Muscle layer of duodenum (tissue), 2 donors: Measurements from ENCODE around the gene CRYBB1.

Source experiments
- H3K27ac ChIP-seq: one replicate; pipeline ENCODE4 v1.7.0; 2013; ENCODE audit warnings: mild to moderate bottlenecking, low read length
- H3K27me3 ChIP-seq: one replicate; pipeline ENCODE4 v1.7.0; 2013; ENCODE audit warnings: low read depth, mild to moderate bottlenecking, control low read depth, low read length
- H3K36me3 ChIP-seq, 2 donors: one replicate each; pipeline ENCODE4 v1.7.0; 2013; ENCODE audit warnings: low read length in 2 of 2, control low read depth in 1 of 2, mild to moderate bottlenecking in 1 of 2; ENCODE audit not compliant: insufficient read depth in 2 of 2, control insufficient read depth in 1 of 2
- H3K4me1 ChIP-seq, 2 donors: one replicate each; pipeline ENCODE4 v1.7.0; 2013; ENCODE audit warnings: low read length in 2 of 2, mild to moderate bottlenecking in 2 of 2, control low read depth in 1 of 2, moderate library complexity in 1 of 2; ENCODE audit not compliant: insufficient read depth in 2 of 2, control insufficient read depth in 1 of 2
- H3K4me3 ChIP-seq, 2 donors: one replicate each; pipeline ENCODE4 v1.7.0; 2013; ENCODE audit warnings: low read length in 2 of 2, low read depth in 1 of 2, mild to moderate bottlenecking in 1 of 2
- H3K9me3 ChIP-seq, 2 donors: one replicate each; pipeline ENCODE4 v1.7.0; 2013; ENCODE audit warnings: low read length in 2 of 2, control low read depth in 1 of 2, mild to moderate bottlenecking in 1 of 2; ENCODE audit not compliant: control insufficient read depth in 1 of 2
- donor health status: healthy.

CRYBB1 gene

DNA sequence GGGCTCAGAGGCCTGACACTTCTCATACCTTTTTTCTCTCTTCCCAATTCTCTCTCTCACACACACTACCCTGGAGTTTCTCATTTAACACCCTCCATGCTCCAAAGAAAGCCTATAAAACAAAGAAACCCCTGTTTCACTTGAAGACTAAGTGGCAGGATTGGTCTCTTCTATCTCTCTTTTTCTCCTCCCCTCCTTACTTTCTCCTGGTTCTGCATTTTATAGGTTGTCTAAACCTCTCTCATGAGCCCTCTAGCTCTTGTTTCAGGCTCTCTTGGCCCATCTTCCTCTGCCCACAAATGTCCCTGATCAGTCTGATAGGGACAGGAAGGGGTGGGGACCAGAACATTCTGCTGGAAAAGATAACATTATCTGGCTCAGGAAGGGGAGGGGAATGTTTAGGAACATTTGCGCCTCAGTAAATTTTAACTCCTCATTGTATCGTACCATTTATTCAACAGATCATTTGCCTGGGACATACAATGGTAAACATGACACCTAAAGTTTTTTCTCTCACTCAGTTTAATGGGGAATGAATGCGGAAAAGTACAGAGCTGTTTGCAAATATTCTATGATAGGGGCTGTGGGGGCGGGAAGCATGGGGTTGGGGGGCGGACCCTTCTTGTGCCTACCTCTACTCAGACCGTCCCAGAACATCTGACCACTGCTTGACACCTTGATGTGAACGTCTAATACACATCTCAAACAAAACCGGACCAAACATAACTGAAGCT is 14.8 kb upstream of the CRYBB1 start:
- no peak overlapping the region for H3K4me3 ChIP-seq
- H3K4me1 ChIP-seq, result no peaks in the 10 kb centered on the region
- H3K36me3 ChIP-seq, result no peaks in the 10 kb centered on the region
- peaks cover 0 to 4% of the 10 kb centered on the region in 2 donors for H3K9me3 ChIP-seq
- H3K27me3 ChIP-seq, result no peaks in the 10 kb centered on the region
- H3K27ac ChIP-seq, result no peak overlapping the region

DNA sequence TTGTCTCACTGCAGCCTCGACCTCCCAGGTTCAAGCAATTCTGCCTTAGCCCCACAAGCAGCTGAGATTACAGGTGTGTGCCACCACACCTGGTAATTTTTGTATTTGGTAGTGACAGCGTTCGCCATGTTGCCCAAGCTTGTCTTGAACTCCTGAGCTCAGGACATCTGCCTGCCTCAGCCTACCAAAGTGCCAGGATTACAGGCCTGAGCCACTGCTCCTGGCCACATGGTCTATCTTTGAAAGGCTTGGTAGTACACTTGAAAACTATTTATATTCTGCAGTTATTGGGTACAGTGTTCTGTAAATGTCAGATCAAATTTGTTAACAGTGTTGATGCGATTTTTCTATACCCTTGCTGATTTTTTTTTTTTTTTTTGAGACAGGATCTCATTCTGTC is 13.5 kb upstream of the CRYBB1 start:
- H3K27me3 ChIP-seq, result no peaks in the 10 kb centered on the region
- H3K4me3 ChIP-seq, result no peak overlapping the region
- no peak overlapping the region for H3K27ac ChIP-seq
- peaks cover 0 to 4% of the 10 kb centered on the region in 2 donors for H3K9me3 ChIP-seq
- no peaks in the 10 kb centered on the region for H3K36me3 ChIP-seq
- no peaks in the 10 kb centered on the region for H3K4me1 ChIP-seq

- peaks cover 0 to 4% of the 10 kb centered on the region in 2 donors for H3K9me3 ChIP-seq
- H3K4me3 ChIP-seq, result no peak overlapping the region
- H3K27me3 ChIP-seq, result no peaks in the 10 kb centered on the region
- no peak overlapping the region for H3K27ac ChIP-seq
- H3K4me1 ChIP-seq, result no peaks in the 10 kb centered on the region
- no peaks in the 10 kb centered on the region for H3K36me3 ChIP-seq
Measured at GRCh38 chr22:26629988-26630761, 12.3 kb upstream of the CRYBB1 start.

DNA sequence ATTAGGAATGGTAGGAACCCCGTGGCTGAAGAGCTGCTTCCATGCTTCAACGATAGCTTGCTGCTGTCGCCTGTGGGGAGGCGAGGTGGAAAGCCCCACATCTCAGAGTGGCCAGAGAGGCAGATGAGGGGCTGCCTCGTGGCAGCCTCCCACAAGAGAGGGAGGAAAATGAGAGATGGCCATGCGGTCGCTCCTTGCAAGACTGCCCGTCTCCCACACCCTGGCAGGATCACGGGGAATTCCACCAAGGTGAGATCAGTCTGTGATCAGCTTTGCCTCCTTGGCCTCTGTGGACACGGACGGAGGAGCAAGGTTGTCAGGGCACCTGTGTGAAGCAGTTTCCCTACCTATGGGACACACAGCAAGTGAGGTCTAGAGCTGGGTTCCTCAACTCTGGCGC is 7.0 kb upstream of the CRYBB1 start:
- Histone ChIP-seq H3K4me1 (no peaks in the 10 kb centered on the region), H3K4me3 (no peak overlapping the region), H3K27me3 (no peaks in the 10 kb centered on the region), H3K9me3 (no peaks in the 10 kb centered on the region), H3K27ac (no peak overlapping the region), H3K36me3 (no peaks in the 10 kb centered on the region)

- Histone ChIP-seq H3K36me3 (no peaks in the 10 kb centered on the region), H3K4me3 (no peak overlapping the region), H3K9me3 (no peaks in the 10 kb centered on the region), H3K27me3 (no peaks in the 10 kb centered on the region), H3K4me1 (no peaks in the 10 kb centered on the region), H3K27ac (no peak overlapping the region)
Measured at GRCh38 chr22:26623984-26624383, 6.2 kb upstream of the CRYBB1 start.

DNA sequence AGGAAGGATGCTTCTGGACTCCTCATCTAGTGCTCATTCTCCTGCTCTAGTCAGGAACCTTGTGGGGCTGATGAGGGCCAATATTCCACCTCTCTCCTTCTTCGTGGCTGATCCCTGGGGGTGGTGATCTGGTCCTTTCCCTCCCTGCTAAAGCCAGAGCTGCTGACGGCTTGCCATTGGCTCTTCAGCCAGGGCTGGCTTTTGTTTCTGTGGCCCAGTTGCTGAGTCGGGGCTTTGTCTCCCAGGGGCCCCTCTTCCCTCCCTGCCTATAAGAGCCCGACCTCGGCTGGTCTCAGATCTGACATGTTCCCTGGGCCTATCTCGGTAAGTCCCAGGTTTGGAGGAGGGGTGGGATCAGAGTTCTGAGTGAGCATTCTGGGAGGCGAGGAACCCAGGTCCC is 3.8 kb upstream of the CRYBB1 start, which contains the start of gene CRYBA4:
Gene CRYBA4 (plus strand): TSS at position 301 of the 400 bp plus-strand sequence. CDS start 634 bp downstream, outside the sequence.
- Histone ChIP-seq H3K27ac (no peak within 1 kb of the TSS), H3K9me3 (no peaks in the 10 kb centered on the region), H3K4me3 (no peak within 1 kb of the TSS), H3K27me3 (no peaks in the 10 kb centered on the region), H3K4me1 (no peaks in the 10 kb centered on the region), H3K36me3 (no peaks in the 10 kb centered on the region)

GRCh38 chr22:26620197-26620596 is 2.4 kb upstream of the CRYBB1 start:
- no peaks in the 10 kb centered on the region for H3K4me1 ChIP-seq
- H3K27me3 ChIP-seq, result no peaks in the 10 kb centered on the region
- H3K36me3 ChIP-seq, result no peaks in the 10 kb centered on the region
- no peak overlapping the region for H3K27ac ChIP-seq
- H3K4me3 ChIP-seq, result no peak overlapping the region
- H3K9me3 ChIP-seq, result no peaks in the 10 kb centered on the region

DNA sequence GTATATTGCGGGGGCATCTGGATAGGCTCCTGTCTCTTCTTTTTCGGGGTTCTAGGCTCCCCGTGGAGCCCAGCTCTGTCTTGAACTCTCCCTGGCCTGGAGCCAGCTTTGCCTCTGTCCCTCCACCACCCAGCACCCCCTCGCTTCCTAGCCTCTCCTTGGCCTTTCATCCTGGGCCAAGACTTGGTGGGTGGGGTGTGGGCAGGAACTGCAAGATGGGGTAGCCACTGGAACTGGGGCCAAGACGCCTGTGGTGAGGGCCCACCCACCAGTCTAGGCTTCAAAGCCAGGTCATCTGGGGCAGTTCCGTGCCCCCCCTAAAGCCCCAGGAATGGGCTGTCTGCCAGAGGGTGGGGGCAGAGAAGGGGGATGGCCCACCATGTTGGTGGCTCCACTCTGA is 1.7 kb upstream of the CRYBB1 start:
- no peak overlapping the region for H3K4me3 ChIP-seq
- no peaks in the 10 kb centered on the region for H3K9me3 ChIP-seq
- H3K27ac ChIP-seq, result no peak overlapping the region
- H3K36me3 ChIP-seq, result no peaks in the 10 kb centered on the region
- H3K27me3 ChIP-seq, result no peaks in the 10 kb centered on the region
- H3K4me1 ChIP-seq, result no peaks in the 10 kb centered on the region

GRCh38 chr22:26618455-26618854 is 628 bp upstream of the CRYBB1 start:
- no peak overlapping the region for H3K27ac ChIP-seq
- no peak overlapping the region for H3K4me3 ChIP-seq
- H3K36me3 ChIP-seq, result no peaks in the 10 kb centered on the region
- H3K9me3 ChIP-seq, result no peaks in the 10 kb centered on the region
- H3K27me3 ChIP-seq, result no peaks in the 10 kb centered on the region
- H3K4me1 ChIP-seq, result no peaks in the 10 kb centered on the region

DNA sequence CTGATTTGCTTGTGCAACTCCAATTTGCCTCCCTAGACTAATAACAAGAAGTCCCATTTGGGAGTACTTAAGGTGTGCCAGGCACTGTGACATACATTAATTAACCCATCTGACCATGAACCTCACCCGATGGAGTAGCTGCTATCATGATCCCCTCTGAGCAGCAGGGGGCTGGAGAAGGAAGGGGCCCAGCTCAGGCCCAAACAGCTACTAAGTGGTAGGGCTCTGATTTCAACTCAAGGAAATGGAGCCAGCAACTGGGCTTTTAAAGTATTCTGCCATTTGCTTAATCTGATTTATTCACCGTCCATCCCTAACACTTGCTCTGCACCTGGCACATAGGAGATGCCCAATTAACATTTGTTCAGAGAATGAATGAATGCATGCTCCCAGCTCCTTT is 1.2 kb downstream of the CRYBB1 start:
- Histone ChIP-seq H3K36me3 (no peaks in the 10 kb centered on the region), H3K27me3 (no peaks in the 10 kb centered on the region), H3K4me1 (no peaks in the 10 kb centered on the region)

DNA sequence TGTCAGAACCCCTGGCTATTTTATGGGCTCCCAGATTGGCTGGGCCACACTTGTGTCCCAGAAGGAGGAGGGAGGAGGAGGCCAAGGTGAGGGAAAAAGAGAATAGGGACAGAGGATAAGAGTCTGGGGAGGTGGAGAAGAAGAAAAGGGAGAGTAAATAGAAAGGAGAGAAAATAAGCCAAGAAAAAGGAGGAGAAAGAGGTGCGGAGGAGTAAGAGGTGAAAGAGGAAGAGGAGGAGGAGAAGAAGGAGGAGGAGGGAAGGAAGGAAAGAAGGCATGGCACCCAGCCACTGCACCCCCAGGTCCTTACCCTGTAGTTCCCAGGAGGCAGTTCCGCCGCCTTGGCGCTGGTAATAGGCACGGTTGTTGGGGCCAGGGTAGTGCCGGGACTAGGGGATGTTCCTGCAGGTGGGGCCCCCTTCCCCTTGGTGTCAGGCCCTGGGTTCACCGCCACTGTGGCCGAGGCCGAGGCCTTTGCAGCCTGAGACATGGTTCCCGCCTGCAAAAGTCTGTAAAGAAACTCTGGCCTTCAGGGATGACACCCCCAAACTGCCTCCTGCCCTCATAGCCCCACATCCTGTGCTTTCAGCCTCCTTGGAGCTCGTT is 1.9 kb downstream of the CRYBB1 start:
- no peak overlapping the region for H3K27ac ChIP-seq
- H3K4me3 ChIP-seq, result no peak overlapping the region
- H3K27me3 ChIP-seq, result no peaks in the 10 kb centered on the region
- no peaks in the 10 kb centered on the region for H3K9me3 ChIP-seq
- no peaks in the 10 kb centered on the region for H3K4me1 ChIP-seq
- no peaks in the 10 kb centered on the region for H3K36me3 ChIP-seq

More for the DNA sequence above, 1.2 kb downstream of the CRYBB1 start:
- Histone ChIP-seq H3K27ac (no peak overlapping the region), H3K4me3 (no peak overlapping the region), H3K9me3 (no peaks in the 10 kb centered on the region)
